T-cell (primary cell): Measurements from ENCODE around the gene CDK13. TPM values are rescaled to one million over a fixed set of nuclear protein-coding genes. Genes with fewer than 3 reads are reported as not detected.

Source experiments
- ATAC-seq, 4 experiments: fragments of 200-7000 bp in 3 of 4; fragments of 150-1000 bp in 1 of 4; cut with Tn5 transposase; replicated peaks in 1 of 4; 1 replicate in 3 of 4; 2 replicates in 1 of 4; pipeline ENCODE4 v1.10.0; 2021; ENCODE audit warnings: moderate library complexity in 3 of 4, mild to moderate bottlenecking in 2 of 4, moderate number of reproducible peaks in 1 of 4
- CTCF ChIA-PET, 2 donors: fragments of 300-600 bp; sonication (Branson Sonifier 250); formaldehyde crosslinking; loops; one replicate each; lab custom pipeline; 2022; ENCODE audit warnings: antibody characterized with exemption in 2 of 2; lab: Charles Lee
- POLR2A ChIA-PET, 2 donors: fragments of 300-600 bp; sonication (Branson Sonifier 250); formaldehyde crosslinking; loops; one replicate each; lab custom pipeline; 2022; ENCODE audit warnings: antibody characterized with exemption in 2 of 2; lab: Charles Lee
- DNase-seq, 35 experiments: peaks; one replicate each; pipeline versions ENCODE4 v3.0.0 to v3.0.0-alpha.2; 2013 to 2023
- H3K27ac ChIP-seq: one replicate; pipeline ENCODE4 v1.5.1; 2013; ENCODE audit warnings: low read length
- H3K27me3 ChIP-seq, 2 experiments: replicated peaks in 1 of 2; 1 replicate in 1 of 2; 2 replicates in 1 of 2; pipeline versions ENCODE4 v1.6.1 to v1.7.0; 2013; ENCODE audit warnings: low read length in 1 of 2, mixed read lengths in 1 of 2; ENCODE audit not compliant: control insufficient read depth in 2 of 2, insufficient read depth in 2 of 2; ENCODE audit errors: extremely low read depth in 1 of 2
- H3K36me3 ChIP-seq, 2 donors: 1 replicate in 1 of 2; 2 replicates in 1 of 2; pipeline versions ENCODE4 v1.6.1 to v1.7.0; 2013; ENCODE audit warnings: low read length in 1 of 2; ENCODE audit not compliant: control insufficient read depth in 2 of 2, insufficient read depth in 1 of 2; ENCODE audit errors: extremely low read depth in 1 of 2
- H3K4me1 ChIP-seq, 2 experiments: 1 replicate in 1 of 2; 2 replicates in 1 of 2; pipeline versions ENCODE4 v1.6.1 to v1.7.0; 2013; ENCODE audit warnings: low read length in 2 of 2, mixed read lengths in 1 of 2; ENCODE audit not compliant: insufficient read depth in 2 of 2, control insufficient read depth in 1 of 2; ENCODE audit errors: extremely low read depth in 1 of 2
- H3K4me3 ChIP-seq, 2 donors: 1 replicate in 1 of 2; 2 replicates in 1 of 2; pipeline versions ENCODE4 v1.5.1 to v1.7.0; 2013; ENCODE audit warnings: mild to moderate bottlenecking in 2 of 2, low read length in 1 of 2, moderate library complexity in 1 of 2; ENCODE audit not compliant: control insufficient read depth in 1 of 2; ENCODE audit errors: extremely low read depth in 1 of 2
- H3K9me3 ChIP-seq: 2 replicates; pipeline ENCODE4 v1.7.0; 2013
- H3K27ac Mint-ChIP-seq, 2 donors: one replicate each; pipeline ENCODE4 v1.8.0; 2020 to 2021; ENCODE audit warnings: mild to moderate bottlenecking in 2 of 2, mixed read lengths in 2 of 2
- H3K27me3 Mint-ChIP-seq, 2 donors: one replicate each; pipeline ENCODE4 v1.8.0; 2021 to 2022; ENCODE audit warnings: mixed read lengths in 2 of 2
- H3K36me3 Mint-ChIP-seq: one replicate; pipeline ENCODE4 v1.8.0; 2021; ENCODE audit warnings: mixed read lengths
- H3K4me1 Mint-ChIP-seq, 3 donors: one replicate each; pipeline ENCODE4 v1.8.0; 2020 to 2022; ENCODE audit warnings: mixed read lengths in 3 of 3, mild to moderate bottlenecking in 1 of 3
- H3K4me3 Mint-ChIP-seq, 3 donors: one replicate each; pipeline ENCODE4 v1.8.0; 2020 to 2022; ENCODE audit warnings: mild to moderate bottlenecking in 3 of 3, mixed read lengths in 3 of 3, moderate library complexity in 3 of 3
- H3K9me3 Mint-ChIP-seq, 3 donors: one replicate each; pipeline ENCODE4 v1.8.0; 2020 to 2022; ENCODE audit warnings: mixed read lengths in 3 of 3
- WGBS: methylation state at CpG from one replicate; pipeline ENCODE4 v1.1.5; 2013; ENCODE audit warnings: missing lambda C conversion rate; ENCODE audit not compliant: insufficient coverage; 5-methylcytosine and 5-hydroxymethylcytosine counted together
- total RNA-seq, 35 experiments: library from RNA in 6 of 35; stranded (reverse) in 6 of 35; fragments of 120-200 nt in 1 of 35; gene quantifications; one replicate each; pipeline versions ENCODE4 v1.2.1 to v1.2.4 and lab custom pipeline; 2013 to 2026

CDK13 gene
- total RNA-seq, 5 donors from 2014 or later (not counting 1 experiment from before 2014, with no cell fraction given) = 84.8 to 129 (median 89.6) TPM

- H3K9me3 ChIP-seq = no peaks in the 10 kb centered on the region
- H3K27me3 ChIP-seq = no peaks in the 10 kb centered on the region
- Mint-ChIP-seq H3K9me3 (no peaks in the 10 kb centered on the region), H3K4me1 (peaks cover 58 to 59% (median 59%) of the 10 kb centered on the region in 3 donors), H3K27me3 (peaks cover 0 to 2% of the 10 kb centered on the region in 2 donors), H3K27ac (peak overlapping the region; percentile 93 to 97), H3K36me3 (peaks cover 9% of the 10 kb centered on the region), H3K4me3 (peak overlapping the region; percentile 95 to 98 (median 98))
- peak overlapping the region; percentile 72 to 99 for H3K4me3 ChIP-seq
- peak; percentile 49 to 79 (median 66) for DNase-seq
- peak; percentile 10 to 15 (median 12) for ATAC-seq
- H3K36me3 ChIP-seq = no peaks in the 10 kb centered on the region
- under 1% methylated on average over 77 of the region's 79 CpGs for WGBS
- ChIA-PET CTCF (interaction anchor here (0.6 to 2.8 kb wide), 5 partner anchors 37 to 105 kb away, joined by 3 to 23 read pairs (median 3); no protein-coding TSS in a partner anchor), POLR2A (interaction anchor here (0.7 to 1.4 kb wide), 5 partner anchors 8 to 384 kb away, joined by 3 to 6 read pairs (median 5); no protein-coding TSS in a partner anchor)
- H3K4me1 ChIP-seq = peaks cover 22 to 44% of the 10 kb centered on the region in 2 experiments
- H3K27ac ChIP-seq = peak overlapping the region; percentile 77
Observed at GRCh38 chr7:39951226-39952194, 1.5 kb downstream of the CDK13 start.

GRCh38 chr7:39952374-39952773 is 2.3 kb downstream of the CDK13 start:
- no peaks in the 10 kb centered on the region for H3K36me3 ChIP-seq
- ATAC-seq (no peak), DNase-seq (peak in 1 of 35 experiments; percentile 48)
- Mint-ChIP-seq H3K27ac (peak overlapping the region; percentile 93 to 97), H3K4me3 (peak overlapping the region; percentile 95 to 98 (median 98)), H3K9me3 (no peaks in the 10 kb centered on the region), H3K4me1 (peaks cover 63 to 66% (median 65%) of the 10 kb centered on the region in 3 donors), H3K36me3 (peaks cover 14% of the 10 kb centered on the region), H3K27me3 (peaks cover 0 to 2% of the 10 kb centered on the region in 2 donors)
- no peaks in the 10 kb centered on the region for H3K9me3 ChIP-seq
- no CpG with 5 or more reads among the region's 2 CpGs for WGBS
- peaks cover 25 to 44% of the 10 kb centered on the region in 2 experiments for H3K4me1 ChIP-seq
- peak overlapping the region; percentile 72 to 99 for H3K4me3 ChIP-seq
- peak overlapping the region; percentile 77 for H3K27ac ChIP-seq
- H3K27me3 ChIP-seq = no peaks in the 10 kb centered on the region
- ChIA-PET POLR2A (interaction anchor here (0.5 to 1.4 kb wide), 3 partner anchors 26 to 100 kb away, joined by 3 to 14 read pairs (median 5); no protein-coding TSS in a partner anchor), CTCF (interaction anchor here in 1 of 2 donors (0.6 to 2.8 kb wide), 4 partner anchors 37 to 104 kb away, joined by 3 to 23 read pairs (median 3); no protein-coding TSS in a partner anchor)

- H3K27me3 Mint-ChIP-seq = peaks cover 0 to 2% of the 10 kb centered on the region in 2 donors
Observed at GRCh38 chr7:39952803-39953202, 2.7 kb downstream of the CDK13 start.

GRCh38 chr7:39954694-39955093 is 4.6 kb downstream of the CDK13 start:
- ATAC-seq (no peak), DNase-seq (no peak)
- Histone ChIP-seq H3K4me1 (peaks cover 20 to 41% of the 10 kb centered on the region in 2 experiments), H3K27ac (no peak overlapping the region), H3K9me3 (no peaks in the 10 kb centered on the region), H3K27me3 (no peaks in the 10 kb centered on the region), H3K36me3 (no peaks in the 10 kb centered on the region), H3K4me3 (no peak overlapping the region)
- Mint-ChIP-seq H3K4me1 (peaks cover 65 to 69% (median 65%) of the 10 kb centered on the region in 3 donors), H3K27ac (no peak overlapping the region), H3K27me3 (no peaks in the 10 kb centered on the region), H3K36me3 (peaks cover 17% of the 10 kb centered on the region), H3K4me3 (peak overlapping the region; percentile 32 to 98 (median 57)), H3K9me3 (no peaks in the 10 kb centered on the region)
- CTCF ChIA-PET = interaction anchor here (0.6 to 1.5 kb wide), 4 partner anchors 33 to 97 kb away, joined by 3 to 6 read pairs (median 4); no protein-coding TSS in a partner anchor
- POLR2A ChIA-PET = interaction anchor here (0.5 to 0.6 kb wide), 4 partner anchors 14 to 178 kb away, joined by 3 to 8 read pairs (median 4); no protein-coding TSS in a partner anchor
- no CpG with 5 or more reads among the region's 4 CpGs for WGBS

More at GRCh38 chr7:39952803-39953202, 2.7 kb downstream of the CDK13 start:
- peak overlapping the region; percentile 44 to 99 for H3K4me3 ChIP-seq
- ChIA-PET CTCF (interaction anchor here (0.5 to 2.8 kb wide), 5 partner anchors 37 to 1586 kb away, joined by 3 to 23 read pairs (median 3); no protein-coding TSS in a partner anchor), POLR2A (interaction anchor here (0.5 to 1.4 kb wide), 4 partner anchors 26 to 100 kb away, joined by 3 to 14 read pairs (median 5); no protein-coding TSS in a partner anchor)
- peak overlapping the region; percentile 77 for H3K27ac ChIP-seq
- H3K9me3 ChIP-seq = no peaks in the 10 kb centered on the region
- Mint-ChIP-seq H3K4me1 (peaks cover 63 to 69% (median 65%) of the 10 kb centered on the region in 3 donors), H3K36me3 (peaks cover 14% of the 10 kb centered on the region), H3K4me3 (peak overlapping the region; percentile 95 to 98 (median 98)), H3K27ac (peak overlapping the region; percentile 71 to 87), H3K9me3 (no peaks in the 10 kb centered on the region)
- peaks cover 23 to 44% of the 10 kb centered on the region in 2 experiments for H3K4me1 ChIP-seq
- no CpG with 5 or more reads among the region's 3 CpGs for WGBS
- DNase-seq (no peak), ATAC-seq (no peak)
- H3K36me3 ChIP-seq = no peaks in the 10 kb centered on the region
- no peaks in the 10 kb centered on the region for H3K27me3 ChIP-seq

GRCh38 chr7:39958038-39958437 is 8.0 kb downstream of the CDK13 start:
- H3K27me3 ChIP-seq = no peaks in the 10 kb centered on the region
- DNase-seq (no peak), ATAC-seq (no peak)
- H3K36me3 ChIP-seq = no peaks in the 10 kb centered on the region
- Mint-ChIP-seq H3K27ac (no peak overlapping the region), H3K4me1 (peaks cover 78 to 85% (median 78%) of the 10 kb centered on the region in 3 donors), H3K27me3 (no peaks in the 10 kb centered on the region), H3K9me3 (no peaks in the 10 kb centered on the region), H3K4me3 (peak overlapping the region in 2 of 3 donors; percentile 36 to 98), H3K36me3 (peaks cover 35% of the 10 kb centered on the region)
- H3K9me3 ChIP-seq = no peaks in the 10 kb centered on the region
- no peak overlapping the region for H3K27ac ChIP-seq
- CTCF ChIA-PET = interaction anchor here in 1 of 2 donors (1.2 to 3.1 kb wide), 2 partner anchors 34 to 94 kb away, joined by 3 to 14 read pairs; no protein-coding TSS in a partner anchor
- POLR2A ChIA-PET = interaction anchor here in 1 of 2 donors (1.2 kb wide), 1 partner anchor 10 kb away, joined by 9 read pairs; no protein-coding TSS in a partner anchor
- peaks cover 22 to 38% of the 10 kb centered on the region in 2 experiments for H3K4me1 ChIP-seq
- WGBS = no CpG with 5 or more reads among the region's 3 CpGs
- H3K4me3 ChIP-seq = no peak overlapping the region
